ENCODE results near the gene RNF144B.

- no peak for TF ChIP-seq CTCF (IDR thresholded peaks at IDR 0.05)
- no peak for TF ChIP-seq POLR2A (IDR thresholded peaks at IDR 0.05)
Measured at GRCh38 chr6:18464176-18464575, 77.0 kb downstream of the RNF144B start.
